ENCODE measurements around the gene BICD1.

The BICD1 gene

GRCh38 chr12:32066206-32066605, 40.4 kb upstream of the BICD1 start:
- Histone ChIP-seq H3K4me1 (ENCODE audit: low read depth, poor library complexity, severe bottlenecking) (peaks cover 16% of the 10 kb centered on the region), H3K9ac (no peak overlapping the region), H3K27ac (no peak overlapping the region), H4K20me1 (ENCODE audit: insufficient read depth) (no peaks in the 10 kb centered on the region), H3K4me3 (IDR thresholded peaks at IDR 0.05; ENCODE audit: insufficient read depth, low read depth, low read length) (no peak overlapping the region), H3K79me2 (ENCODE audit: insufficient read depth, low read depth) (no peaks in the 10 kb centered on the region), H3K4me2 (no peak overlapping the region), H3K27me3 (ENCODE audit: insufficient read depth, low read depth) (no peaks in the 10 kb centered on the region), H3K36me3 (ENCODE audit: insufficient read depth) (no peaks in the 10 kb centered on the region), H2AFZ (ENCODE audit: low read depth) (no peak overlapping the region)
- no peak for TF ChIP-seq CTCF (conservative IDR thresholded peaks at IDR 0.05; ENCODE audit: low read depth, low read length)

- Histone ChIP-seq H3K27me3 (ENCODE audit: insufficient read depth, low read depth) (no peaks in the 10 kb centered on the region), H2AFZ (ENCODE audit: low read depth) (no peak overlapping the region), H3K4me3 (IDR thresholded peaks at IDR 0.05; ENCODE audit: insufficient read depth, low read depth, low read length) (no peak overlapping the region), H3K79me2 (ENCODE audit: insufficient read depth, low read depth) (no peaks in the 10 kb centered on the region), H3K9ac (no peak overlapping the region), H3K4me1 (ENCODE audit: low read depth, poor library complexity, severe bottlenecking) (no peaks in the 10 kb centered on the region), H3K27ac (no peak overlapping the region), H3K36me3 (ENCODE audit: insufficient read depth) (no peaks in the 10 kb centered on the region), H4K20me1 (ENCODE audit: insufficient read depth) (no peaks in the 10 kb centered on the region), H3K4me2 (no peak overlapping the region)
- TF ChIP-seq CTCF (conservative IDR thresholded peaks at IDR 0.05; ENCODE audit: low read depth, low read length): no peak
Measured at GRCh38 chr12:32069071-32069470, 37.6 kb upstream of the BICD1 start.

GRCh38 chr12:32069731-32070130, 36.9 kb upstream of the BICD1 start:
- no peaks in the 10 kb centered on the region for H3K4me1 ChIP-seq (ENCODE audit: low read depth, poor library complexity, severe bottlenecking)
- TF ChIP-seq CTCF (conservative IDR thresholded peaks at IDR 0.05; ENCODE audit: low read depth, low read length): no peak
- H3K4me3 ChIP-seq (IDR thresholded peaks at IDR 0.05; ENCODE audit: insufficient read depth, low read depth, low read length): no peak overlapping the region
- H3K27me3 ChIP-seq (ENCODE audit: insufficient read depth, low read depth): no peaks in the 10 kb centered on the region
- H3K36me3 ChIP-seq (ENCODE audit: insufficient read depth): no peaks in the 10 kb centered on the region
- no peaks in the 10 kb centered on the region for H3K79me2 ChIP-seq (ENCODE audit: insufficient read depth, low read depth)
- H3K9ac ChIP-seq: no peak overlapping the region
- no peak overlapping the region for H2AFZ ChIP-seq (ENCODE audit: low read depth)
- no peak overlapping the region for H3K4me2 ChIP-seq
- no peak overlapping the region for H3K27ac ChIP-seq
- no peaks in the 10 kb centered on the region for H4K20me1 ChIP-seq (ENCODE audit: insufficient read depth)

GRCh38 chr12:32070370-32070769, 36.3 kb upstream of the BICD1 start:
- H3K4me2 ChIP-seq: no peak overlapping the region

More at GRCh38 chr12:32070370-32070769, 36.3 kb upstream of the BICD1 start:
- Histone ChIP-seq H3K4me3 (IDR thresholded peaks at IDR 0.05; ENCODE audit: insufficient read depth, low read depth, low read length) (no peak overlapping the region), H3K79me2 (ENCODE audit: insufficient read depth, low read depth) (no peaks in the 10 kb centered on the region), H3K4me1 (ENCODE audit: low read depth, poor library complexity, severe bottlenecking) (no peaks in the 10 kb centered on the region), H2AFZ (ENCODE audit: low read depth) (no peak overlapping the region), H3K9ac (no peak overlapping the region), H3K27ac (no peak overlapping the region), H4K20me1 (ENCODE audit: insufficient read depth) (no peaks in the 10 kb centered on the region), H3K27me3 (ENCODE audit: insufficient read depth, low read depth) (no peaks in the 10 kb centered on the region), H3K36me3 (ENCODE audit: insufficient read depth) (no peaks in the 10 kb centered on the region)
- no peak for TF ChIP-seq CTCF (conservative IDR thresholded peaks at IDR 0.05; ENCODE audit: low read depth, low read length)

Measured in KMS-11 (cell line).